ENCODE data around the gene SLC2A13.

SLC2A13 gene

GRCh38 chr12:40054555-40055227 is 51.2 kb downstream of the SLC2A13 start:
- TF ChIP-seq, protein P1, sequence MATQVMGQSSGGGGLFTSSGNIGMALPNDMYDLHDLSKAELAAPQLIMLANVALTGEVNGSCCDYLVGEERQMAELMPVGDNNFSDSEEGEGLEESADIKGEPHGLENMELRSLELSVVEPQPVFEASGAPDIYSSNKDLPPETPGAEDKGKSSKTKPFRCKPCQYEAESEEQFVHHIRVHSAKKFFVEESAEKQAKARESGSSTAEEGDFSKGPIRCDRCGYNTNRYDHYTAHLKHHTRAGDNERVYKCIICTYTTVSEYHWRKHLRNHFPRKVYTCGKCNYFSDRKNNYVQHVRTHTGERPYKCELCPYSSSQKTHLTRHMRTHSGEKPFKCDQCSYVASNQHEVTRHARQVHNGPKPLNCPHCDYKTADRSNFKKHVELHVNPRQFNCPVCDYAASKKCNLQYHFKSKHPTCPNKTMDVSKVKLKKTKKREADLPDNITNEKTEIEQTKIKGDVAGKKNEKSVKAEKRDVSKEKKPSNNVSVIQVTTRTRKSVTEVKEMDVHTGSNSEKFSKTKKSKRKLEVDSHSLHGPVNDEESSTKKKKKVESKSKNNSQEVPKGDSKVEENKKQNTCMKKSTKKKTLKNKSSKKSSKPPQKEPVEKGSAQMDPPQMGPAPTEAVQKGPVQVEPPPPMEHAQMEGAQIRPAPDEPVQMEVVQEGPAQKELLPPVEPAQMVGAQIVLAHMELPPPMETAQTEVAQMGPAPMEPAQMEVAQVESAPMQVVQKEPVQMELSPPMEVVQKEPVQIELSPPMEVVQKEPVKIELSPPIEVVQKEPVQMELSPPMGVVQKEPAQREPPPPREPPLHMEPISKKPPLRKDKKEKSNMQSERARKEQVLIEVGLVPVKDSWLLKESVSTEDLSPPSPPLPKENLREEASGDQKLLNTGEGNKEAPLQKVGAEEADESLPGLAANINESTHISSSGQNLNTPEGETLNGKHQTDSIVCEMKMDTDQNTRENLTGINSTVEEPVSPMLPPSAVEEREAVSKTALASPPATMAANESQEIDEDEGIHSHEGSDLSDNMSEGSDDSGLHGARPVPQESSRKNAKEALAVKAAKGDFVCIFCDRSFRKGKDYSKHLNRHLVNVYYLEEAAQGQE (IDR thresholded peaks at IDR 0.05; ENCODE audit: low read depth), result no peak
- TF ChIP-seq EP300 (IDR thresholded peaks at IDR 0.05; ENCODE audit: borderline replicate concordance) (no peak), EGR1 (IDR thresholded peaks at IDR 0.05) (no peak), TEAD4 (IDR thresholded peaks at IDR 0.05) (no peak), TAF1 (IDR thresholded peaks at IDR 0.05; ENCODE audit: low read depth) (no peak), NFIC (IDR thresholded peaks at IDR 0.05) (no peak), ZBTB7A (IDR thresholded peaks at IDR 0.05; ENCODE audit: low read depth) (no peak), CREB1 (IDR thresholded peaks at IDR 0.05; ENCODE audit: low read depth) (no peak), RAD21 (IDR thresholded peaks at IDR 0.05; ENCODE audit: low read depth) (no peak), TCF12 (IDR thresholded peaks at IDR 0.05; ENCODE audit: low read depth) (no peak), CEBPB (IDR thresholded peaks at IDR 0.05) (no peak), FOXM1 (IDR thresholded peaks at IDR 0.05; ENCODE audit: borderline replicate concordance, low read depth) (no peak), YY1 (IDR thresholded peaks at IDR 0.05; ENCODE audit: low read depth) (no peak)
- TF ChIP-seq, protein P2, sequence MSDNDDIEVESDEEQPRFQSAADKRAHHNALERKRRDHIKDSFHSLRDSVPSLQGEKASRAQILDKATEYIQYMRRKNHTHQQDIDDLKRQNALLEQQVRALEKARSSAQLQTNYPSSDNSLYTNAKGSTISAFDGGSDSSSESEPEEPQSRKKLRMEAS (IDR thresholded peaks at IDR 0.05), result no peak
- TF ChIP-seq, protein P3, sequence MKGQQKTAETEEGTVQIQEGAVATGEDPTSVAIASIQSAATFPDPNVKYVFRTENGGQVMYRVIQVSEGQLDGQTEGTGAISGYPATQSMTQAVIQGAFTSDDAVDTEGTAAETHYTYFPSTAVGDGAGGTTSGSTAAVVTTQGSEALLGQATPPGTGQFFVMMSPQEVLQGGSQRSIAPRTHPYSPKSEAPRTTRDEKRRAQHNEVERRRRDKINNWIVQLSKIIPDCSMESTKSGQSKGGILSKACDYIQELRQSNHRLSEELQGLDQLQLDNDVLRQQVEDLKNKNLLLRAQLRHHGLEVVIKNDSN (IDR thresholded peaks at IDR 0.05), result no peak

DNA sequence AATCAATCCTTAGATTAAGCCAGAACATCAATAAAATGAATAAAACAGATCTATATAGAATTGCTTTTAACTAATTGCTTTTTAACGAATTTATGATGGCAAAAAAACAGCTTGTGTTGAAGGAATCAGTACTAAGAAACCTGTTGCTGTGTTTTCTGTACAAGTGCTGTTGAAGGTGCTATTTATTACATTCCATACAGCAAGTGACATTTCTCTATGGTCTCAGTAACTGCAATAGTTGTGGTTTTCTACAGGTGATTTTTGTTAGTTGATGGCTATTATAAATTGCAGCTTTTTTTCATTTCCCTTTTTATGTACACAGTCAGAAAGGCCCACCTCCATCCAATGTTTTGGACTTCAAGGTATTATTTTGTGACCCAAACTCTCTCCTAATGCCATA is 56.6 kb downstream of the SLC2A13 start:
- TF ChIP-seq NFIC (IDR thresholded peaks at IDR 0.05), result no peak
- no peak for TF ChIP-seq EGR1 (IDR thresholded peaks at IDR 0.05)
- TF ChIP-seq, protein P1 (IDR thresholded peaks at IDR 0.05; ENCODE audit: low read depth), result no peak
- no peak for TF ChIP-seq TEAD4 (IDR thresholded peaks at IDR 0.05)
- TF ChIP-seq YY1 (IDR thresholded peaks at IDR 0.05; ENCODE audit: low read depth), result no peak
- TF ChIP-seq EP300 (IDR thresholded peaks at IDR 0.05; ENCODE audit: borderline replicate concordance), result no peak
- TF ChIP-seq ZBTB7A (IDR thresholded peaks at IDR 0.05; ENCODE audit: low read depth), result no peak
- no peak for TF ChIP-seq CEBPB (IDR thresholded peaks at IDR 0.05)

- TF ChIP-seq, protein P3 (IDR thresholded peaks at IDR 0.05), result no peak
- no peak for TF ChIP-seq EGR1 (IDR thresholded peaks at IDR 0.05)
- no peak for TF ChIP-seq NFIC (IDR thresholded peaks at IDR 0.05)
- TF ChIP-seq CREB1 (IDR thresholded peaks at IDR 0.05; ENCODE audit: low read depth), result no peak
- no peak for TF ChIP-seq ZBTB7A (IDR thresholded peaks at IDR 0.05; ENCODE audit: low read depth)
- TF ChIP-seq CEBPB (IDR thresholded peaks at IDR 0.05), result no peak
- TF ChIP-seq TAF1 (IDR thresholded peaks at IDR 0.05; ENCODE audit: low read depth), result no peak
- no peak for TF ChIP-seq TCF12 (IDR thresholded peaks at IDR 0.05; ENCODE audit: low read depth)
- TF ChIP-seq, protein P1 (IDR thresholded peaks at IDR 0.05; ENCODE audit: low read depth), result no peak
- TF ChIP-seq EP300 (IDR thresholded peaks at IDR 0.05; ENCODE audit: borderline replicate concordance), result no peak
- TF ChIP-seq, protein P2 (IDR thresholded peaks at IDR 0.05), result no peak
- TF ChIP-seq YY1 (IDR thresholded peaks at IDR 0.05; ENCODE audit: low read depth), result no peak
- no peak for TF ChIP-seq RAD21 (IDR thresholded peaks at IDR 0.05; ENCODE audit: low read depth)
- TF ChIP-seq FOXM1 (IDR thresholded peaks at IDR 0.05; ENCODE audit: borderline replicate concordance, low read depth), result no peak
- TF ChIP-seq TEAD4 (IDR thresholded peaks at IDR 0.05), result no peak
Observed at GRCh38 chr12:40045656-40046055, 60.2 kb downstream of the SLC2A13 start.

- TF ChIP-seq ZBTB7A (IDR thresholded peaks at IDR 0.05; ENCODE audit: low read depth), result no peak
- TF ChIP-seq, protein P1 (IDR thresholded peaks at IDR 0.05; ENCODE audit: low read depth), result no peak
- no peak for TF ChIP-seq RAD21 (IDR thresholded peaks at IDR 0.05; ENCODE audit: low read depth)
- TF ChIP-seq, protein P2 (IDR thresholded peaks at IDR 0.05), result no peak
- TF ChIP-seq CREB1 (IDR thresholded peaks at IDR 0.05; ENCODE audit: low read depth), result no peak
- no peak for TF ChIP-seq FOXM1 (IDR thresholded peaks at IDR 0.05; ENCODE audit: borderline replicate concordance, low read depth)
- TF ChIP-seq EP300 (IDR thresholded peaks at IDR 0.05; ENCODE audit: borderline replicate concordance), result no peak
- TF ChIP-seq YY1 (IDR thresholded peaks at IDR 0.05; ENCODE audit: low read depth), result no peak
- TF ChIP-seq, protein P3 (IDR thresholded peaks at IDR 0.05), result no peak
- no peak for TF ChIP-seq TCF12 (IDR thresholded peaks at IDR 0.05; ENCODE audit: low read depth)
Observed at GRCh38 chr12:40044396-40044795, 61.5 kb downstream of the SLC2A13 start.
